ENCODE data around the gene SCD. TPM values are rescaled to one million over a fixed set of nuclear protein-coding genes. Genes with fewer than 3 reads are reported as not detected.

Gene SCD
- total and polyA plus RNA-seq, 12 donors: 1.8 to 62.7 (median 14.6) TPM

- H3K4me1 ChIP-seq: peaks cover 0 to 35% (median 9%) of the 10 kb centered on the region in 9 donors
- H3K36me3 ChIP-seq: peaks cover 0 to 50% (median 0%) of the 10 kb centered on the region in 9 donors
- WGBS, 2 donors: 30 to 43% methylated on average over 2 of the region's 2 CpGs
- H3K27ac ChIP-seq: no peak overlapping the region
- TF ChIP-seq, protein P1, sequence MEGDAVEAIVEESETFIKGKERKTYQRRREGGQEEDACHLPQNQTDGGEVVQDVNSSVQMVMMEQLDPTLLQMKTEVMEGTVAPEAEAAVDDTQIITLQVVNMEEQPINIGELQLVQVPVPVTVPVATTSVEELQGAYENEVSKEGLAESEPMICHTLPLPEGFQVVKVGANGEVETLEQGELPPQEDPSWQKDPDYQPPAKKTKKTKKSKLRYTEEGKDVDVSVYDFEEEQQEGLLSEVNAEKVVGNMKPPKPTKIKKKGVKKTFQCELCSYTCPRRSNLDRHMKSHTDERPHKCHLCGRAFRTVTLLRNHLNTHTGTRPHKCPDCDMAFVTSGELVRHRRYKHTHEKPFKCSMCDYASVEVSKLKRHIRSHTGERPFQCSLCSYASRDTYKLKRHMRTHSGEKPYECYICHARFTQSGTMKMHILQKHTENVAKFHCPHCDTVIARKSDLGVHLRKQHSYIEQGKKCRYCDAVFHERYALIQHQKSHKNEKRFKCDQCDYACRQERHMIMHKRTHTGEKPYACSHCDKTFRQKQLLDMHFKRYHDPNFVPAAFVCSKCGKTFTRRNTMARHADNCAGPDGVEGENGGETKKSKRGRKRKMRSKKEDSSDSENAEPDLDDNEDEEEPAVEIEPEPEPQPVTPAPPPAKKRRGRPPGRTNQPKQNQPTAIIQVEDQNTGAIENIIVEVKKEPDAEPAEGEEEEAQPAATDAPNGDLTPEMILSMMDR (IDR thresholded peaks at IDR 0.05): no peak
- H3K9me3 ChIP-seq: no peaks in the 10 kb centered on the region
- intact Hi-C loops (cut with DNase I): no loop called here
- DNase-seq: no peak
- no peaks in the 10 kb centered on the region for H3K27me3 ChIP-seq
- ATAC-seq: peak in 3 of 8 donors; percentile 33 to 39 (median 34)
- no peak overlapping the region for H3K4me3 ChIP-seq
Measured at GRCh38 chr10:100359030-100359432, 12.0 kb downstream of the SCD start.

- no peaks in the 10 kb centered on the region for H3K9me3 ChIP-seq
- no peak overlapping the region for H3K27ac ChIP-seq
- no peak overlapping the region for H3K4me3 ChIP-seq
- intact Hi-C loops (cut with DNase I): no loop called here
- ATAC-seq: peak in 2 of 8 donors; percentile 11 to 43
- TF ChIP-seq, protein P1 (IDR thresholded peaks at IDR 0.05): no peak
- 14 to 19% methylated on average over 3 of the region's 3 CpGs for WGBS, 2 donors
- H3K27me3 ChIP-seq: no peaks in the 10 kb centered on the region
- peaks cover 0 to 41% (median 13%) of the 10 kb centered on the region in 9 donors for H3K4me1 ChIP-seq
- H3K36me3 ChIP-seq: peaks cover 0 to 44% (median 0%) of the 10 kb centered on the region in 9 donors
- no peak for DNase-seq
Measured at GRCh38 chr10:100359529-100360150, 12.6 kb downstream of the SCD start.

- no peak for ATAC-seq
- TF ChIP-seq, protein P1 (IDR thresholded peaks at IDR 0.05): no peak
- Histone ChIP-seq H3K27me3 (no peaks in the 10 kb centered on the region), H3K9me3 (no peaks in the 10 kb centered on the region), H3K4me1 (peaks cover 0 to 47% (median 19%) of the 10 kb centered on the region in 9 donors), H3K27ac (no peak overlapping the region), H3K36me3 (peaks cover 0 to 39% (median 0%) of the 10 kb centered on the region in 9 donors), H3K4me3 (no peak overlapping the region)
- no peak for DNase-seq
- 68 to 70% methylated on average over 6 of the region's 6 CpGs for WGBS, 2 donors
- intact Hi-C loops (cut with DNase I): no loop called here
Measured at GRCh38 chr10:100360234-100360633, 13.2 kb downstream of the SCD start.

GRCh38 chr10:100362570-100363496, 15.8 kb downstream of the SCD start:
- TF ChIP-seq, protein P1 (IDR thresholded peaks at IDR 0.05): no peak
- peak in 2 of 8 donors; percentile 23 to 33 for ATAC-seq
- H3K4me3 ChIP-seq: no peak overlapping the region
- peaks cover 0 to 18% (median 0%) of the 10 kb centered on the region in 9 donors for H3K36me3 ChIP-seq
- 72 to 76% methylated on average over 6 of the region's 6 CpGs for WGBS, 2 donors
- peaks cover 0 to 41% (median 24%) of the 10 kb centered on the region in 9 donors for H3K4me1 ChIP-seq
- no peak for DNase-seq
- no peak overlapping the region for H3K27ac ChIP-seq
- no peaks in the 10 kb centered on the region for H3K9me3 ChIP-seq
- no peaks in the 10 kb centered on the region for H3K27me3 ChIP-seq
- intact Hi-C loops (cut with DNase I): no loop called here

Measured in heart right ventricle (tissue), 16 donors.